ENCODE data around the gene CHIC1.

The CHIC1 gene

GRCh38 chrX:73728602-73729001 lies 165.6 kb downstream of the CHIC1 start:
- DNase-seq (ENCODE audit: low spot score): no peak

Measured in SK-N-DZ (cell line).